Caco-2 (cell line): ENCODE data around the gene AMZ1. TPM values are rescaled to one million over a fixed set of nuclear protein-coding genes. Genes with fewer than 3 reads are reported as not detected.

ENCODE experiments used
- BruUV-seq: library from RNA; stranded (reverse); fragments of 400-500 nt; replicated peaks from 2 replicates; lab custom pipeline; 2021; lab: Mats Ljungman, UMichigan
- CTCF ChIA-PET: fragments of 300-600 bp; sonication (Branson Sonifier 250); formaldehyde crosslinking; loops from one replicate; lab custom pipeline; 2022; ENCODE audit warnings: antibody characterized with exemption; lab: Charles Lee
- POLR2A ChIA-PET: fragments of 300-600 bp; sonication (Branson Sonifier 250); formaldehyde crosslinking; loops from one replicate; lab custom pipeline; 2022; ENCODE audit warnings: antibody characterized with exemption; lab: Charles Lee
- DNase-seq, 2 experiments: peaks; one replicate each; pipeline versions ENCODE4 v3.0.0 to v3.0.0-alpha.2; 2020 to 2022
- H3K27me3 ChIP-seq: replicated peaks from 2 replicates; pipeline ENCODE4 v1.6.0; 2011; ENCODE audit warnings: low read length; ENCODE audit not compliant: control insufficient read depth, insufficient read depth
- H3K36me3 ChIP-seq: 2 replicates; pipeline ENCODE4 v1.5.1; 2011; ENCODE audit warnings: low read length; ENCODE audit not compliant: control insufficient read depth, insufficient read depth
- H3K4me1 ChIP-seq: fragments of 250-450 bp; sonication (Bioruptor Pico); 2 replicates; pipeline ENCODE4 v1.5.1; 2020; ENCODE audit warnings: mild to moderate bottlenecking
- H3K4me3 ChIP-seq: 2 replicates; pipeline ENCODE4 v1.5.1; 2011; ENCODE audit warnings: low read depth, mild to moderate bottlenecking, control low read depth, low read length
- H3K9me3 ChIP-seq: fragments of 250-450 bp; sonication (Bioruptor Pico); 2 replicates; pipeline ENCODE4 v1.5.1; 2020; ENCODE audit warnings: mild to moderate bottlenecking, moderate library complexity
- H3K27ac Mint-ChIP-seq: one replicate; pipeline ENCODE4 v1.8.0; 2022; ENCODE audit warnings: mixed read lengths; ENCODE audit not compliant: unreplicated experiment
- H3K27me3 Mint-ChIP-seq: one replicate; pipeline ENCODE4 v1.8.0; 2022; ENCODE audit warnings: mixed read lengths; ENCODE audit not compliant: insufficient read depth, unreplicated experiment
- H3K36me3 Mint-ChIP-seq: one replicate; pipeline ENCODE4 v1.8.0; 2022; ENCODE audit warnings: mild to moderate bottlenecking, mixed read lengths; ENCODE audit not compliant: insufficient read depth, unreplicated experiment
- H3K4me1 Mint-ChIP-seq: one replicate; pipeline ENCODE4 v1.8.0; 2022; ENCODE audit warnings: low read depth, mixed read lengths; ENCODE audit not compliant: unreplicated experiment
- H3K4me3 Mint-ChIP-seq: one replicate; pipeline ENCODE4 v1.8.0; 2022; ENCODE audit warnings: mild to moderate bottlenecking, moderate library complexity, mixed read lengths; ENCODE audit not compliant: unreplicated experiment
- H3K9me3 Mint-ChIP-seq: one replicate; pipeline ENCODE4 v1.8.0; 2022; ENCODE audit warnings: mixed read lengths; ENCODE audit not compliant: unreplicated experiment
- CTCF ChIP-seq, 2 experiments: fragments of 200-600 bp in 1 of 2; IDR thresholded peaks; 1 replicate in 1 of 2; 2 replicates in 1 of 2; pipeline versions ENCODE4 v1.5.1 to v1.8.0; 2011 to 2022; ENCODE audit warnings: antibody characterized with exemption in 1 of 2, control low read depth in 1 of 2, inconsistent platforms in 1 of 2, low read depth in 1 of 2, low read length in 1 of 2, mild to moderate bottlenecking in 1 of 2, moderate library complexity in 1 of 2; ENCODE audit not compliant: insufficient read depth in 1 of 2, severe bottlenecking in 1 of 2, unreplicated experiment in 1 of 2
- intact Hi-C: fragments of 100-400 bp; cut with micrococcal nuclease; formaldehyde crosslinking; loops from one replicate; pipeline ENCODE4 v1.10.0; 2022; ENCODE audit not compliant: unreplicated experiment
- total RNA-seq: library from RNA; stranded (reverse); gene quantifications from 2 replicates; pipeline ENCODE4 v1.2.3, GENCODE V29; 2022

The AMZ1 gene
- total RNA-seq, 1 experiment from 2014 or later = 0.11 TPM

GRCh38 chr7:2661602-2662272 is 26.3 kb upstream of the AMZ1 start:
- H3K9me3 Mint-ChIP-seq = no peaks in the 10 kb centered on the region
- no TSS peak for BruUV-seq

GRCh38 chr7:2662273-2663120 is 25.5 kb upstream of the AMZ1 start:
- CTCF ChIA-PET = no interaction called here
- no peaks in the 10 kb centered on the region for H3K4me1 Mint-ChIP-seq
- H3K27me3 ChIP-seq = no peaks in the 10 kb centered on the region
- H3K4me3 ChIP-seq = no peak overlapping the region
- BruUV-seq = no TSS peak
- intact Hi-C loops = no loop called here
- peaks cover 3% of the 10 kb centered on the region for H3K27me3 Mint-ChIP-seq
- DNase-seq = no peak
- H3K9me3 ChIP-seq = no peaks in the 10 kb centered on the region
- H3K36me3 Mint-ChIP-seq = peaks cover 7% of the 10 kb centered on the region
- no peak for TF ChIP-seq CTCF (IDR thresholded peaks at IDR 0.05; ENCODE audit: insufficient read depth in 1 of 2, low read depth in 1 of 2, low read length in 1 of 2, severe bottlenecking in 1 of 2, unreplicated experiment in 1 of 2)
- H3K9me3 Mint-ChIP-seq = no peaks in the 10 kb centered on the region
- H3K4me3 Mint-ChIP-seq = no peak overlapping the region
- POLR2A ChIA-PET = interaction anchor here (0.6 kb wide), 1 partner anchor 66 kb away, joined by 3 read pairs; no protein-coding TSS in a partner anchor
- no peaks in the 10 kb centered on the region for H3K4me1 ChIP-seq
- H3K36me3 ChIP-seq = no peaks in the 10 kb centered on the region; the same call in 1 of the 2 replicates
- no peak overlapping the region for H3K27ac Mint-ChIP-seq

More at GRCh38 chr7:2661602-2662272, 26.3 kb upstream of the AMZ1 start:
- Histone ChIP-seq H3K9me3 (no peaks in the 10 kb centered on the region), H3K36me3 (no peaks in the 10 kb centered on the region; the same call in 1 of the 2 replicates), H3K4me1 (no peaks in the 10 kb centered on the region), H3K4me3 (no peak overlapping the region), H3K27me3 (no peaks in the 10 kb centered on the region)
- CTCF ChIA-PET = no interaction called here
- peak; percentile 14 to 21 for TF ChIP-seq CTCF (IDR thresholded peaks at IDR 0.05; ENCODE audit: insufficient read depth in 1 of 2, low read depth in 1 of 2, low read length in 1 of 2, severe bottlenecking in 1 of 2, unreplicated experiment in 1 of 2)
- POLR2A ChIA-PET = no interaction called here
- no peak overlapping the region for H3K4me3 Mint-ChIP-seq
- no peak overlapping the region for H3K27ac Mint-ChIP-seq
- H3K4me1 Mint-ChIP-seq = no peaks in the 10 kb centered on the region
- H3K27me3 Mint-ChIP-seq = no peaks in the 10 kb centered on the region
- H3K36me3 Mint-ChIP-seq = peaks cover 13% of the 10 kb centered on the region
- intact Hi-C loops = no loop called here
- no peak for DNase-seq

GRCh38 chr7:2663121-2663886 is 24.7 kb upstream of the AMZ1 start:
- intact Hi-C loops = no loop called here
- no peaks in the 10 kb centered on the region for H3K9me3 ChIP-seq
- POLR2A ChIA-PET = interaction anchor here (0.6 kb wide), 1 partner anchor 67 kb away, joined by 3 read pairs; no protein-coding TSS in a partner anchor
- H3K27me3 ChIP-seq = no peaks in the 10 kb centered on the region
- no peak overlapping the region for H3K4me3 Mint-ChIP-seq
- no peaks in the 10 kb centered on the region for H3K9me3 Mint-ChIP-seq
- CTCF ChIA-PET = no interaction called here
- no peaks in the 10 kb centered on the region; the same call in 1 of the 2 replicates for H3K36me3 ChIP-seq
- no peak for DNase-seq
- peaks cover 3% of the 10 kb centered on the region for H3K27me3 Mint-ChIP-seq
- H3K4me1 Mint-ChIP-seq = no peaks in the 10 kb centered on the region
- no TSS peak for BruUV-seq
- no peak overlapping the region for H3K27ac Mint-ChIP-seq
- no peak overlapping the region for H3K4me3 ChIP-seq
- peaks cover 7% of the 10 kb centered on the region for H3K36me3 Mint-ChIP-seq
- TF ChIP-seq CTCF (IDR thresholded peaks at IDR 0.05; ENCODE audit: insufficient read depth in 1 of 2, low read depth in 1 of 2, low read length in 1 of 2, severe bottlenecking in 1 of 2, unreplicated experiment in 1 of 2) = no peak
- H3K4me1 ChIP-seq = no peaks in the 10 kb centered on the region
